GM10266 (cell line): ENCODE data around the gene RSBN1L.

ENCODE experiments used
- DNase-seq: peaks from one replicate; pipeline ENCODE4 v3.0.0; 2012; ENCODE audit errors: extremely low spot score
- TF ChIP-seq, protein P1 (sequence below): IDR thresholded peaks from 2 replicates; pipeline ENCODE4 v1.5.1; 2012; ENCODE audit warnings: mild to moderate bottlenecking, low read depth; ENCODE audit not compliant: control insufficient read depth, insufficient read depth; ENCODE audit errors: missing control alignments

Gene RSBN1L

DNA sequence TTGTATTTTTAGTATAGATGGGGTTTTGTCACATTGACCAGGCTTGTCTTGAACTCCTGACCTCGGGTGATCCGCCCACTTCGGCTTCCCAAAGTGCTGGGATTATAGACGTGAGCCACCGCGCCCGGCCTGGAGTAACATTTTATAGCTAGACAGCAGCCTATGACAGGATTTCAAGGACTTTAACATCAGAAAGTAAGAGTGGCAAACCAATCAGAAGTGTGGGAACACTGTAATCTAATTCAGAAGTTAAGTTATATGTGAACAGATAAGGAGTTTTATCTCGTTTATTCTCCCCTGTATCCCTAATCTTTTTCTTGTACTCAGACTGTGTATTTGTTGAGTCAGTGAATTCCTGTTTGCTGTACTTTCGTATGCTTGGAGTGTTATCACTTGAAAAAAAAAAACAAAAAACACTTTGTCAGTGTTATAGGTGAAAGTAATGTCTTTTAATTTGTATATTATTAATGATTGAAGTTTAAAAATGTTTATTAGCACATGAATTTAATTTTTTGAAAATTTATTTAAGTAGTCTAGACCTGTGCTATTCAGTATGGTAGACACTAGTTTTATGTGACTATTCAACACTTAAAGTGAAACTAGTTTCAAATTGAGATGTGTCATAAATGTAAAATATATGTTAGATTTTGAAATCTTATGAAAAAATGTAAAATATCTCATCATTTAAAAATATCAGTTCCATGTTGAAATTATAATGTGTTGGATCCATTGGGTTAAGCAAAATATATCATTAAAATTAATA, 38.6 kb downstream of the RSBN1L start:
- DNase-seq, result no peak
- TF ChIP-seq, protein P1, sequence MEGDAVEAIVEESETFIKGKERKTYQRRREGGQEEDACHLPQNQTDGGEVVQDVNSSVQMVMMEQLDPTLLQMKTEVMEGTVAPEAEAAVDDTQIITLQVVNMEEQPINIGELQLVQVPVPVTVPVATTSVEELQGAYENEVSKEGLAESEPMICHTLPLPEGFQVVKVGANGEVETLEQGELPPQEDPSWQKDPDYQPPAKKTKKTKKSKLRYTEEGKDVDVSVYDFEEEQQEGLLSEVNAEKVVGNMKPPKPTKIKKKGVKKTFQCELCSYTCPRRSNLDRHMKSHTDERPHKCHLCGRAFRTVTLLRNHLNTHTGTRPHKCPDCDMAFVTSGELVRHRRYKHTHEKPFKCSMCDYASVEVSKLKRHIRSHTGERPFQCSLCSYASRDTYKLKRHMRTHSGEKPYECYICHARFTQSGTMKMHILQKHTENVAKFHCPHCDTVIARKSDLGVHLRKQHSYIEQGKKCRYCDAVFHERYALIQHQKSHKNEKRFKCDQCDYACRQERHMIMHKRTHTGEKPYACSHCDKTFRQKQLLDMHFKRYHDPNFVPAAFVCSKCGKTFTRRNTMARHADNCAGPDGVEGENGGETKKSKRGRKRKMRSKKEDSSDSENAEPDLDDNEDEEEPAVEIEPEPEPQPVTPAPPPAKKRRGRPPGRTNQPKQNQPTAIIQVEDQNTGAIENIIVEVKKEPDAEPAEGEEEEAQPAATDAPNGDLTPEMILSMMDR, result no peak

DNA sequence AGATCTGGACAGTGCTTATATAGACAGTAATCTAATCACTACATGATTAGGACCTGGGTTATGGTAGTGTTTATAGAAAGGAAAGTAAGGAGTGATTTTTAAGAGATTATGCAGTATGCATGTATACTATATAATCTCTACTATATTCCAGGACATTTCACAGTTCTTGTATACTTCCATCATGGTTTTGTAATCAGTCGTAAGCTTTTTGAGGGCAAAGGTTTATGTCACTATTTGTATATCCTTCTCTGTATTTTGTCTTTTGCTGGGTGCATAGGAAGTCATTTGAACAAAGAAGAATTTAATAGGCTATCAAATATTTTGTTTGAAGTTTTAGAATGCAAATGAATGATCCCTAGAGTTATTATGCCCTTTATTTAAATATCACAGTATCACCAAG, 39.2 kb downstream of the RSBN1L start:
- TF ChIP-seq, protein P1, result no peak
- no peak for DNase-seq

DNA sequence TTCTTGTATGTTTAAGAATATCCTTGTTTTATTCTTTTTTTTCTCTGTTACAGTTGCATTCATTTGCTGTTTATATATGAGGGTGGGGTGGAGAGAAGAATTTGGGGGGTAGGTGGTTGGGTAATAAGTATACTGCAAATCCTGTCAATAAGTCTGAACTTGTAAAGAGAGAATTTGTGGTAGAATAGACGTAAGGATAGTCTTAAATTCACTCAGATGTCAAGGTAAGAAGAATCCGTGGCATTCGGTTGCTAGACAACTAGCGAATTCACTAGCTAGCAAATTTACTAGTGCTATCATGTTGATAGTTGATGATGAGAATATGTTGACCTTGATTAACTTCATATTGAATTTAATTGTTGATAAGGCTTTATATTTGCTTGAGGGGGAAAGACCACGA, 40.7 kb downstream of the RSBN1L start:
- no peak for DNase-seq
- TF ChIP-seq, protein P1, result no peak

DNA sequence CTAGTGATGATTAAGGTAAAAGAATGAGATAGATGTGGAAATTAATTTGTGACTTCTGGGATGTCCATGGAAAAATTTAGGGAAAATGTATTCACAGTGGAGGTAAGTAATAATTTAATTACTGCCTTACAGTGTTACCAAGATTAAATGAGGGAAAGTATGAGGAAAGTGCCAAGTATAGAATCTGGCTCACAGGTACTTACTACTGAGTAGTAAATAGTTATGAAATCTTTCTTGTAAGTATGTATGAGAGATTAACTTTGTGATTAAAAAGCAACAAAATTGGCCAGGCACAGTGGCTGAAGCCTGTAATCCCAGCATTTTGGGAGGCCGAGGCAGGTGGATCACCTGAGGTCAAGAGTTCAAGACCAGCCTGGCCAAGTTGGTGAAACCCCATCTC, 42.1 kb downstream of the RSBN1L start:
- DNase-seq, result no peak

DNA sequence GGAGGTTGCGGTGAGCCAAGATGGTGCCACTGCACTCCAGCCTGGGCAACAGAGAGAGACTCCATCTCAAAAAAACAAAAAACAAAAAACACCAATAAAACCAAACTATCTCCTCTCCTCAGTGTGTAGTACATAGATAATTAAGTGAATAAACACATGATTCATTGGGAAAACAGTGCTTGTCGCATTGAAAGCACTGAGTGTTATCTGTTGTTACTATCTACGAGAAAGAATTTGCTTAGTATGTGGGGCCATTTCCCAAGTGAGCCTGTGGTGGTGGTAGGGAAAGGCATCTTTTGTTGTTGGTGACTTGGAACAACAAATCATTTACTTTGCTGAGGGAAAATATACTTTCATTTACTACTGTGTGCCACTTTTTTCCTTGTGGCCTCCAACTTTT, 42.6 kb downstream of the RSBN1L start:
- no peak for DNase-seq

More for the DNA sequence above, 42.1 kb downstream of the RSBN1L start:
- TF ChIP-seq, protein P1, result no peak

DNA sequence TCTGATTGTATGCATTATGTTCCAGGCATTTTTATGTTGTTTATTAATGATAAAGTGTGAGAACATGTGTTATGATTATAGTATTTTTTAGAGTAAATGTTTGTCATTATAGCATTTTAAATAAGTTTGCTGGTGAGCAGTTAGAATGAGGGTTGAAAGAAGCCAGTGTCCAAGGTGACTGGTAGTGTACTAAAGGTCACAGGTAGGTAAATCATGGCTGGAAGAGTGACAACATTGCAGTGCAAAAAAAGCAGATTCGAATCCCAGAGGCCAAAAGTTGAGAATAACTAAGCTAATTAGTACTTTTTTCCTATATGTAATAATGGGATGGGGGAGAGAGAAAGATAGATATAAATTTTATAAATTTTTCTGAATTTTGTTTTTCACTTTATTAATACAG, 44.0 kb downstream of the RSBN1L start:
- DNase-seq, result no peak
- TF ChIP-seq, protein P1, result no peak

More for the DNA sequence above, 42.6 kb downstream of the RSBN1L start:
- TF ChIP-seq, protein P1, result no peak

DNA sequence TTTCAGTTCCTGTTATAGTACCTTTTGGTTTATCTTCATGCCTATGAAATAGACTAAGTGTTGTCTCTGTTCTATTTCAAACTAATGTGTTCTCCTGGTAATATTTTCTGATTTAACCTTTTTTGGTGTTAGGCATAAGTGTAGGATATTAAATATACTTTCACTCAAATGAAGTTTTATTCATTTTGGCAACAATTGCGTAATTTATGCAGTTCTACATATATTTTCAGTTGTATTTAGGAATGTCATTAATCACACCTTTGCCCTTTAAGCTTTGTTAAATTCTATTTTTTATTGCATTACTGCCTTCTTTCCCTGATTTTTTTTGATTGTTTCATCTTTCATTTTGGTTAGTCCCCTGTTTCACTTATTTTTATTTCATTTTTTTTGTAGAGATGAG, 47.3 kb downstream of the RSBN1L start:
- TF ChIP-seq, protein P1, result no peak

More for the DNA sequence above, 47.3 kb downstream of the RSBN1L start:
- no peak for DNase-seq
